A673 (cell line): Measurements from ENCODE around the gene SH3PXD2B.
"Not testable (repeated sequence)": the region's sequence is repeated elsewhere in the genome, so short reads cannot be mapped to it uniquely, and the experiment has no call there.

Experiments used
- CTCF ChIP-seq: fragments of 300-800, 200-600 bp; sonication (generic); conservative IDR thresholded peaks from 2 replicates; pipeline ENCODE4 v1.5.1; 2017; ENCODE audit warnings: low read depth, mild to moderate bottlenecking, antibody characterized with exemption, low read length, moderate library complexity, mixed read lengths
- EZH2 ChIP-seq: fragments of 200-600 bp; sonication (generic); IDR thresholded peaks from 2 replicates; pipeline ENCODE4 v1.6.1; 2017; ENCODE audit warnings: borderline replicate concordance, low read depth, mild to moderate bottlenecking, mixed read lengths, antibody characterized with exemption, low read length; ENCODE audit not compliant: poor library complexity, severe bottlenecking

GRCh38 chr5:172326901-172327300 lies 127.4 kb downstream of the SH3PXD2B start:
- TF ChIP-seq CTCF, EZH2: not testable (repeated sequence)
